Neural progenitor cell (in vitro differentiated cells): Measurements from ENCODE around the gene PTX4. TPM values are rescaled to one million over a fixed set of nuclear protein-coding genes. Genes with fewer than 3 reads are reported as not detected.
A peak's percentile ranks its signal among the peaks of the same experiment; 100 is the strongest.

Experiments used
- DNase-seq: peaks from one replicate; pipeline ENCODE4 v3.0.0-alpha.2; 2016; ENCODE audit warnings: low spot score
- H2AFZ ChIP-seq: fragments of 200-600 bp; sonication (generic); replicated peaks from 2 replicates; pipeline ENCODE4 v1.6.1; 2016; ENCODE audit warnings: antibody characterized with exemption
- H3F3A ChIP-seq: fragments of 200-600 bp; sonication (generic); 2 replicates; pipeline ENCODE4 v1.6.1; 2016; ENCODE audit warnings: antibody characterized with exemption, low read depth
- H3K27ac ChIP-seq: fragments of 200-600 bp; sonication (generic); 2 replicates; pipeline ENCODE4 v1.5.1; 2016; ENCODE audit warnings: mild to moderate bottlenecking
- H3K27me3 ChIP-seq: fragments of 200-600 bp; sonication (generic); 2 replicates; pipeline ENCODE4 v1.6.1; 2016; ENCODE audit warnings: mild to moderate bottlenecking, moderate library complexity
- H3K36me3 ChIP-seq: fragments of 200-600 bp; sonication (generic); 2 replicates; pipeline ENCODE4 v1.5.1; 2016
- H3K4me1 ChIP-seq: fragments of 200-600 bp; sonication (generic); 2 replicates; pipeline ENCODE4 v1.6.1; 2016; ENCODE audit warnings: mixed run types
- H3K4me2 ChIP-seq: fragments of 200-600 bp; sonication (generic); 2 replicates; pipeline ENCODE4 v1.6.1; 2016
- H3K4me3 ChIP-seq: fragments of 200-600 bp; sonication (generic); 2 replicates; pipeline ENCODE4 v1.5.1; 2016
- H3K79me2 ChIP-seq: fragments of 200-600 bp; sonication (generic); 2 replicates; pipeline ENCODE4 v1.6.1; 2016; ENCODE audit warnings: low read depth
- H3K9ac ChIP-seq: fragments of 200-600 bp; sonication (generic); 2 replicates; pipeline ENCODE4 v1.6.1; 2016
- H3K9me3 ChIP-seq: fragments of 200-600 bp; sonication (generic); 2 replicates; pipeline ENCODE4 v1.5.1; 2016; ENCODE audit warnings: low read depth
- H4K20me1 ChIP-seq: fragments of 200-600 bp; sonication (generic); 2 replicates; pipeline ENCODE4 v1.6.1; 2016; ENCODE audit warnings: low read depth
- H3K27ac Mint-ChIP-seq: 3 replicates; pipeline ENCODE4 v1.8.0; 2021; ENCODE audit warnings: mixed read lengths
- H3K27me3 Mint-ChIP-seq: 2 replicates; pipeline ENCODE4 v1.8.0; 2022; ENCODE audit warnings: low read depth, mild to moderate bottlenecking, inconsistent platforms, moderate library complexity, mixed read lengths; ENCODE audit not compliant: insufficient read depth
- H3K36me3 Mint-ChIP-seq: 3 replicates; pipeline ENCODE4 v1.8.0; 2021; ENCODE audit warnings: mixed read lengths
- H3K4me1 Mint-ChIP-seq: 3 replicates; pipeline ENCODE4 v1.8.0; 2021; ENCODE audit warnings: mixed read lengths
- H3K4me3 Mint-ChIP-seq: 3 replicates; pipeline ENCODE4 v1.8.0; 2021; ENCODE audit warnings: mild to moderate bottlenecking, moderate library complexity, mixed read lengths
- H3K9me3 Mint-ChIP-seq: 3 replicates; pipeline ENCODE4 v1.8.0; 2020; ENCODE audit warnings: mixed read lengths
- EZH2 ChIP-seq: fragments of 200-600 bp; sonication (generic); IDR thresholded peaks from 2 replicates; pipeline ENCODE4 v1.6.1; 2017; ENCODE audit warnings: antibody characterized with exemption, mild to moderate bottlenecking, moderate library complexity
- EZH2phosphoT487 ChIP-seq: fragments of 200-600 bp; sonication (generic); IDR thresholded peaks from 2 replicates; pipeline ENCODE4 v1.6.1; 2017; ENCODE audit warnings: antibody characterized with exemption
- total RNA-seq: library from RNA; depleted of rRNA; stranded (reverse); fragments of >200 nt; gene quantifications from 2 replicates; pipeline ENCODE4 v1.2.3, GENCODE V29; 2015; ENCODE audit warnings: low replicate concordance
- TF ChIP-seq, protein P1 (sequence below): fragments of 200-600 bp; sonication (generic); IDR thresholded peaks from 2 replicates; pipeline ENCODE4 v1.5.1; 2017; ENCODE audit warnings: antibody characterized with exemption, mild to moderate bottlenecking

Gene PTX4
- total RNA-seq, 1 donor from 2014 or later, result not detected

GRCh38 chr16:1468426-1468810 lies 20.3 kb downstream of the PTX4 start:
- TF ChIP-seq EZH2phosphoT487 (no peak), EZH2 (no peak)
- TF ChIP-seq, protein P1, sequence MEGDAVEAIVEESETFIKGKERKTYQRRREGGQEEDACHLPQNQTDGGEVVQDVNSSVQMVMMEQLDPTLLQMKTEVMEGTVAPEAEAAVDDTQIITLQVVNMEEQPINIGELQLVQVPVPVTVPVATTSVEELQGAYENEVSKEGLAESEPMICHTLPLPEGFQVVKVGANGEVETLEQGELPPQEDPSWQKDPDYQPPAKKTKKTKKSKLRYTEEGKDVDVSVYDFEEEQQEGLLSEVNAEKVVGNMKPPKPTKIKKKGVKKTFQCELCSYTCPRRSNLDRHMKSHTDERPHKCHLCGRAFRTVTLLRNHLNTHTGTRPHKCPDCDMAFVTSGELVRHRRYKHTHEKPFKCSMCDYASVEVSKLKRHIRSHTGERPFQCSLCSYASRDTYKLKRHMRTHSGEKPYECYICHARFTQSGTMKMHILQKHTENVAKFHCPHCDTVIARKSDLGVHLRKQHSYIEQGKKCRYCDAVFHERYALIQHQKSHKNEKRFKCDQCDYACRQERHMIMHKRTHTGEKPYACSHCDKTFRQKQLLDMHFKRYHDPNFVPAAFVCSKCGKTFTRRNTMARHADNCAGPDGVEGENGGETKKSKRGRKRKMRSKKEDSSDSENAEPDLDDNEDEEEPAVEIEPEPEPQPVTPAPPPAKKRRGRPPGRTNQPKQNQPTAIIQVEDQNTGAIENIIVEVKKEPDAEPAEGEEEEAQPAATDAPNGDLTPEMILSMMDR, result no peak
- DNase-seq, result no peak
- Histone ChIP-seq H3K36me3 (no peaks in the 10 kb centered on the region), H3K27me3 (no peaks in the 10 kb centered on the region), H2AFZ (no peak overlapping the region), H3K9ac (no peak overlapping the region), H3F3A (no peaks in the 10 kb centered on the region), H3K4me3 (no peak overlapping the region), H3K27ac (no peak overlapping the region), H4K20me1 (peaks cover 9% of the 10 kb centered on the region), H3K9me3 (no peaks in the 10 kb centered on the region), H3K4me1 (no peaks in the 10 kb centered on the region), H3K79me2 (peaks cover 68% of the 10 kb centered on the region), H3K4me2 (no peak overlapping the region)
- Mint-ChIP-seq H3K27me3 (peaks cover 12% of the 10 kb centered on the region), H3K4me3 (no peak overlapping the region), H3K9me3 (no peaks in the 10 kb centered on the region), H3K27ac (no peak overlapping the region), H3K36me3 (no peaks in the 10 kb centered on the region), H3K4me1 (peaks cover 14% of the 10 kb centered on the region)

DNA sequence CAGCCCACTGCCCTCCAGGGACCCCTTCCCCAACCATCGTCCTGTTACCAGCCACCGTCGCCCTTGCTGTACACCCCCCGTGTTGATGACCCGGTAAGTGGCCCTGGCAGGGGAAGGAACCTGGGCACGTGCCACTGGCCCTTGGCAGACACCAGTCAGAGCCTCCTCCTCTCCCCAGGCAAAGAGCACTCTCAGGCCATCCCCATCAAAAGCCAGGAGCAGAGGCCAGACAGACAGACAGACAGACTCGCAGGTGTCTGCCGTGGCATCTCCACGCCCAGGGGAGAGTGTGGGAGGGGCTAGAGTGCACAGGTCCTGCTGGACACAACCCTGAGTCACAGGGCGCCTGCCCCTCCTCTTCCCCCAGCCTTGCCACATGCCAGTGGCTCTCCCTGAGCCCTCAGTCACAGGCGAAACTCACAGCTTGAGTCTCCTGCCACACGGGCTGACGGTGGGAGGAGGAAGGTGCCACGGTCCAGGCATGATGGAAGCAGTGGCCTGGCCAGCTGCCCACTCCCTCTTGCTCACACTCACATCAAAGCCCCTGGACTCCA lies 21.7 kb downstream of the PTX4 start:
- Histone ChIP-seq H3F3A (no peaks in the 10 kb centered on the region), H3K36me3 (no peaks in the 10 kb centered on the region), H3K79me2 (peaks cover 55% of the 10 kb centered on the region), H3K27ac (no peak overlapping the region), H2AFZ (no peak overlapping the region), H3K4me3 (no peak overlapping the region), H3K9ac (no peak overlapping the region), H4K20me1 (peaks cover 9% of the 10 kb centered on the region), H3K27me3 (no peaks in the 10 kb centered on the region), H3K4me2 (no peak overlapping the region), H3K9me3 (no peaks in the 10 kb centered on the region), H3K4me1 (no peaks in the 10 kb centered on the region)
- Mint-ChIP-seq H3K9me3 (no peaks in the 10 kb centered on the region), H3K27ac (no peak overlapping the region), H3K36me3 (no peaks in the 10 kb centered on the region), H3K27me3 (peaks cover 11% of the 10 kb centered on the region), H3K4me1 (peaks cover 10% of the 10 kb centered on the region), H3K4me3 (no peak overlapping the region)
- TF ChIP-seq, protein P1, result no peak
- no peak for TF ChIP-seq EZH2phosphoT487
- TF ChIP-seq EZH2, result no peak
- DNase-seq, result no peak

DNA sequence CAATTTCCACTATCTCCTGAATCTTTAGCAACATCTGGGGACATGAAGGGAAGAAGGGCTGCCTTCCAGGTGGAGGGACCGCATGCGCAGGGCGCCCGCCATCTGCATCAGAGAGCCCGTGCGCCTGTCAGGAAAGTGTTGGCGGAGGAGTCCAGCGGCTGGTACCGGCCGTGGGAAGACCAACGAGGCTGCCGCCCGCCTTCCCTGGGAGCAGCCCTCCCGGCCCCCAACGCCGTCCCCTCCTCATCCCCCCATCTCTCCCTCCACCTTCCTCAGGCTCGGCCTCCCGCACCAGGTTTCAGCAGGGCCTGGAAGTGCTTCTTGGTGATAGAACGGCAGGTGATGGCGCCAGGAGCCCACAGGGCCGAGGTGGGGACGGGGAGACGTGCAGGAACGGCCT lies 22.7 kb downstream of the PTX4 start:
- Mint-ChIP-seq H3K4me3 (no peak overlapping the region), H3K36me3 (no peaks in the 10 kb centered on the region), H3K27me3 (peaks cover 11% of the 10 kb centered on the region), H3K27ac (no peak overlapping the region), H3K9me3 (no peaks in the 10 kb centered on the region), H3K4me1 (peaks cover 10% of the 10 kb centered on the region)
- Histone ChIP-seq H3K4me3 (no peak overlapping the region), H4K20me1 (peaks cover 9% of the 10 kb centered on the region), H3K9ac (peak overlapping the region; percentile 8), H2AFZ (no peak overlapping the region), H3K79me2 (peaks cover 45% of the 10 kb centered on the region), H3F3A (no peaks in the 10 kb centered on the region), H3K4me1 (no peaks in the 10 kb centered on the region), H3K9me3 (no peaks in the 10 kb centered on the region), H3K36me3 (no peaks in the 10 kb centered on the region), H3K4me2 (no peak overlapping the region), H3K27ac (no peak overlapping the region), H3K27me3 (no peaks in the 10 kb centered on the region)
- TF ChIP-seq EZH2, result no peak
- TF ChIP-seq, protein P1, result no peak
- TF ChIP-seq EZH2phosphoT487, result no peak
- no peak for DNase-seq
